GM21447 (cell line): ENCODE data around the gene GALNT9.
"Not testable (repeated sequence)": the region's sequence is repeated elsewhere in the genome, so short reads cannot be mapped to it uniquely, and the experiment has no call there.

ENCODE experiments used
- ATAC-seq: cut with Tn5 transposase; IDR thresholded peaks from one replicate; pipeline ENCODE4 v1.9.1; 2021; ENCODE audit not compliant: unreplicated experiment

Gene GALNT9

GRCh38 chr12:132358241-132359225 lies 29.1 kb upstream of the GALNT9 start:
- ATAC-seq = not testable (repeated sequence)

GRCh38 chr12:132357623-132358186 lies 28.3 kb upstream of the GALNT9 start:
- no peak for ATAC-seq

GRCh38 chr12:132356691-132357622 lies 27.6 kb upstream of the GALNT9 start:
- ATAC-seq = no peak

- ATAC-seq = no peak
Measured at GRCh38 chr12:132355742-132356681, 26.6 kb upstream of the GALNT9 start.

- no peak for ATAC-seq
Measured at GRCh38 chr12:132354982-132355680, 25.7 kb upstream of the GALNT9 start.

- ATAC-seq = no peak
Measured at GRCh38 chr12:132354211-132354981, 25.0 kb upstream of the GALNT9 start.

GRCh38 chr12:132353811-132354210 lies 24.4 kb upstream of the GALNT9 start:
- ATAC-seq = no peak

- ATAC-seq = no peak
Measured at GRCh38 chr12:132352896-132353800, 23.8 kb upstream of the GALNT9 start.

GRCh38 chr12:132351751-132352495 lies 22.5 kb upstream of the GALNT9 start:
- ATAC-seq = no peak

- ATAC-seq = no peak
Measured at GRCh38 chr12:132349501-132350131, 20.2 kb upstream of the GALNT9 start.

GRCh38 chr12:132348176-132348575 lies 18.8 kb upstream of the GALNT9 start:
- ATAC-seq = no peak

- no peak for ATAC-seq
Measured at GRCh38 chr12:132347176-132347855, 17.9 kb upstream of the GALNT9 start.

GRCh38 chr12:132346471-132347175 lies 17.2 kb upstream of the GALNT9 start:
- ATAC-seq = no peak

GRCh38 chr12:132345561-132346200 lies 16.3 kb upstream of the GALNT9 start:
- no peak for ATAC-seq

- ATAC-seq = no peak
Measured at GRCh38 chr12:132345126-132345525, 15.7 kb upstream of the GALNT9 start.
